GM21423 (cell line): ENCODE results near the gene OR11H6.
"Not testable (repeated sequence)": the region's sequence is repeated elsewhere in the genome, so short reads cannot be mapped to it uniquely, and the experiment has no call there.

Source experiments
- ATAC-seq: cut with Tn5 transposase; IDR thresholded peaks from one replicate; pipeline ENCODE4 v1.9.1; 2021; ENCODE audit warnings: mild to moderate bottlenecking, moderate library complexity; ENCODE audit not compliant: unreplicated experiment

OR11H6 gene

DNA sequence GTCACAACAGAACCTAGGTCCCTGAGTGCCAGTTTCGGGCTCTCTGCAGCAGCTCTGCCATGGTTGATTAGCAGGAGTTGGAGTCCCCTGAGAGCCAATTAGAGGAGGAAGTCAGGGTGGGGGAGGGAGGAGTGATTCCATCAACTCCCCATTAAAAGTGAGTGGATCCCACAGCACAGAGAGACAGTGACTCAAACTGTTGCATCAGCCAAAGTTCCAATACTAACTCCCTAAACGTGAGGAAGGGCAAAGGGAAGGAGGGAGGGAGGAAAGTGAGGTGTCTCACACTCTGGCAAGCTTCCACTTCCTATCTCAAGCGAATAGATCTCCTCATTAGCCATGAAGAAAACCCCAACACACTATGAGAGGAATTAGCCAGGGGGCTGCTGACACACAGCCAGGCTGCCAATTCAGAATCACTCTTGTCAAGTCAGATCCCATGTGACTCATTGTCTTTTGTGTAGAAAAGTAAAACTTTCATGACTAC, 39.2 kb downstream of the OR11H6 start:
- no peak for ATAC-seq

DNA sequence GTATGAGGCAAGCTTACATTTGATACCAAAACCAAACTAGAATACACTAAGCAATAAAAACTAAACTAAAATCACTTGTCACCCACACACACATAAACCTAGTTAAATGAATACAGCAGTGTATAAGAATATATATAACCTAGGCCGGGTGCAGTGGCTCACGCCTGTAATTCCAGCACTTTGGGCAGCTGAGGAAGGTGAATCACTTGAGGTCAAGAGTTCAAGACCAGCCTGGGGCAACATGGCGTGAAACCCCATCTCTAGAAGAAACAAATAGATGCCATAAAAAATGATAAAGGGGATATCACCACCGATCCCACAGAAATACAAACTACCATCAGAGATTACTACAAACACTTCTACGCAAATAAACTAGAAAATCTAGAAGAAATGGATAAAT, 40.9 kb downstream of the OR11H6 start:
- ATAC-seq: not testable (repeated sequence)

DNA sequence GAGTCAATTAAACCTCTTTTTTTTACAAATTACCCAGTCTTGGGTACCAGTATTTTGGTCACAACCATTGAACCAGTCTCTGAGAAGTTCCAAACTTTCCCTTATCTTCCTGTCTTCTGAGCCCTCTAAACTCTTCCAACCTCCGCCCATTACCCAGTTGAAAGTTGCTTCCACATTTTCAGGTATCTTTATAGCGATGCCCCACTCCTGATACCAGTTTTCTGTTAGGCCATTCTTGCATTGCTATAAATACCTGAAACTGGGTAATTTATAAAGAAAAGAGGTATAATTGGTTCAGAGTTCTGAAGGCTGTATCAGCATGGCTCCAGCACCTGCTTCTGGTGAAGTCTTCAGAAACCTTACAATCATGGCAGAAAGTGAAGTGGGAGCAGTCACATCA, 50.6 kb downstream of the OR11H6 start:
- ATAC-seq: no peak
